WTC11 (cell line): Measurements from ENCODE around the gene ACHE.

ENCODE experiments used
- CTCF ChIP-seq: fragments of 200-600 bp; IDR thresholded peaks from 2 replicates; pipeline ENCODE4 v1.8.0; 2022; ENCODE audit warnings: antibody characterized with exemption
- FOXJ3 ChIP-seq: sonication (generic); formaldehyde crosslinking; IDR thresholded peaks from 2 replicates; pipeline ENCODE4 v1.9.0; 2021; ENCODE audit warnings: missing genetic modification reagents, mild to moderate bottlenecking, borderline replicate concordance
- KAT7 ChIP-seq: sonication (generic); formaldehyde crosslinking; IDR thresholded peaks from 2 replicates; pipeline ENCODE4 v1.8.1; 2023; ENCODE audit warnings: missing genetic modification reagents, mild to moderate bottlenecking, borderline replicate concordance
- NR3C1 ChIP-seq: sonication (generic); formaldehyde crosslinking; conservative IDR thresholded peaks from 2 replicates; pipeline ENCODE4 v1.8.1; 2023; ENCODE audit warnings: low read depth, mild to moderate bottlenecking, missing genetic modification reagents
- ZBTB21 ChIP-seq: sonication (generic); formaldehyde crosslinking; IDR thresholded peaks from 2 replicates; pipeline ENCODE4 v1.8.1; 2023; ENCODE audit warnings: mild to moderate bottlenecking, missing genetic modification reagents, borderline replicate concordance
- ZNF317 ChIP-seq: sonication (generic); formaldehyde crosslinking; IDR thresholded peaks from 2 replicates; pipeline ENCODE4 v1.8.1; 2023; ENCODE audit warnings: low read depth, mild to moderate bottlenecking, moderate library complexity, missing genetic modification reagents, borderline replicate concordance
- ZNF416 ChIP-seq: fragments of 250-450 bp; sonication (Bioruptor Pico); IDR thresholded peaks from 2 replicates; pipeline ENCODE4 v1.9.0; 2021; ENCODE audit warnings: mild to moderate bottlenecking, inconsistent platforms
- TF ChIP-seq, protein P1 (sequence below): sonication (generic); formaldehyde crosslinking; IDR thresholded peaks from 2 replicates; pipeline ENCODE4 v1.8.1; 2022; ENCODE audit warnings: low read depth, missing genetic modification reagents, borderline replicate concordance

DNA sequence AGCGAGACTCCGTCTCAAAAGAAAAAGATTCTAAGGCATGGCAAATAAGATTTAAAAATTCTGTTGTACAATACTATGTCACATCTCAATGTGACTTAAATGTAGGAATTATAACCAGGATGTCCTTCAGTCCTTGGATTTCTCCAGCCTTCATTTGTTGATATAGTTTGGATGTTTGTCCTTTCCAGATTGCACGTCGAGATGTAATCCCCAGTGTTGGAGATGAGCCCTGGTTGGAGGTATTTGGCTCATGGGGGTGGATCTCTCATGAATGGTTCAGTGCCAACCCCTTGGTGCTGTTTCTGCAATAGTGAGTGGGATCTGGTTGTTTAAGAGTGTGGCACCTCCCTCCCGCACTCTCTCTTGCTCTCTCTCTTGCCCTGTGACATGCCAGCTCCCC, 12.8 kb upstream of the ACHE start:
- TF ChIP-seq CTCF (no peak), ZNF317 (no peak), ZNF416 (CRISPR knock-in tag) (no peak), NR3C1 (CRISPR knock-in tag) (no peak), KAT7 (no peak), ZBTB21 (CRISPR knock-in tag) (no peak), FOXJ3 (CRISPR knock-in tag) (no peak)
- TF ChIP-seq, protein P1, sequence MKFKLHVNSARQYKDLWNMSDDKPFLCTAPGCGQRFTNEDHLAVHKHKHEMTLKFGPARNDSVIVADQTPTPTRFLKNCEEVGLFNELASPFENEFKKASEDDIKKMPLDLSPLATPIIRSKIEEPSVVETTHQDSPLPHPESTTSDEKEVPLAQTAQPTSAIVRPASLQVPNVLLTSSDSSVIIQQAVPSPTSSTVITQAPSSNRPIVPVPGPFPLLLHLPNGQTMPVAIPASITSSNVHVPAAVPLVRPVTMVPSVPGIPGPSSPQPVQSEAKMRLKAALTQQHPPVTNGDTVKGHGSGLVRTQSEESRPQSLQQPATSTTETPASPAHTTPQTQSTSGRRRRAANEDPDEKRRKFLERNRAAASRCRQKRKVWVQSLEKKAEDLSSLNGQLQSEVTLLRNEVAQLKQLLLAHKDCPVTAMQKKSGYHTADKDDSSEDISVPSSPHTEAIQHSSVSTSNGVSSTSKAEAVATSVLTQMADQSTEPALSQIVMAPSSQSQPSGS (CRISPR knock-in tag): no peak
